Retinal pigment epithelial cell (primary cell): ENCODE results near the gene MBTD1.
"Not testable (repeated sequence)": the region's sequence is repeated elsewhere in the genome, so short reads cannot be mapped to it uniquely, and the experiment has no call there.

ENCODE experiments used
- DNase-seq: peaks from one replicate; pipeline ENCODE4 v3.0.0-alpha.2; 2010; ENCODE audit warnings: low read depth
- H3K4me3 ChIP-seq: 2 replicates; pipeline ENCODE4 v1.5.1; 2011; ENCODE audit warnings: mild to moderate bottlenecking, low read length, control low read depth, moderate library complexity
- TF ChIP-seq, protein P1 (sequence below): conservative IDR thresholded peaks from 2 replicates; pipeline ENCODE4 v1.5.1; 2011; ENCODE audit warnings: low read depth, low read length, control low read depth, inconsistent platforms

The MBTD1 gene

DNA sequence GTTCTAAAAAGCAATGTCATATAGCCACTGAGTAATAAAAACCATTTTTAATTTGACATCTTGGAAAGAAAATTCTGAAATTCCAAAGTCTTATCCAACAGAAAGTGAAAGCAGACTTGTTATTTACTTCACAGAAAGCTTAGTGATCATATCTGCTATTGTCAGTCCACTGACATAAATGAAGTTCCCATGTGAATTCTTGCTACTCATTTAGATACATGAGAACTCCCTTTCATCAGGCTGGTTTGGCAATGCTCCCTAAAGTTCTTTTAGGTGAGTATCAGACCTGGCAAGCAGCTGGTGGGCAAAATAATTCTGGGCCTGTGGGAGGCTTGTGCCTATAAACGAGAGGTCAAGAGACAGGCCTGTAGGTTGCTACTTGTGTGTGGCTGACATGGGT, 70.2 kb downstream of the MBTD1 start:
- no peak overlapping the region for H3K4me3 ChIP-seq
- DNase-seq: no peak
- TF ChIP-seq, protein P1, sequence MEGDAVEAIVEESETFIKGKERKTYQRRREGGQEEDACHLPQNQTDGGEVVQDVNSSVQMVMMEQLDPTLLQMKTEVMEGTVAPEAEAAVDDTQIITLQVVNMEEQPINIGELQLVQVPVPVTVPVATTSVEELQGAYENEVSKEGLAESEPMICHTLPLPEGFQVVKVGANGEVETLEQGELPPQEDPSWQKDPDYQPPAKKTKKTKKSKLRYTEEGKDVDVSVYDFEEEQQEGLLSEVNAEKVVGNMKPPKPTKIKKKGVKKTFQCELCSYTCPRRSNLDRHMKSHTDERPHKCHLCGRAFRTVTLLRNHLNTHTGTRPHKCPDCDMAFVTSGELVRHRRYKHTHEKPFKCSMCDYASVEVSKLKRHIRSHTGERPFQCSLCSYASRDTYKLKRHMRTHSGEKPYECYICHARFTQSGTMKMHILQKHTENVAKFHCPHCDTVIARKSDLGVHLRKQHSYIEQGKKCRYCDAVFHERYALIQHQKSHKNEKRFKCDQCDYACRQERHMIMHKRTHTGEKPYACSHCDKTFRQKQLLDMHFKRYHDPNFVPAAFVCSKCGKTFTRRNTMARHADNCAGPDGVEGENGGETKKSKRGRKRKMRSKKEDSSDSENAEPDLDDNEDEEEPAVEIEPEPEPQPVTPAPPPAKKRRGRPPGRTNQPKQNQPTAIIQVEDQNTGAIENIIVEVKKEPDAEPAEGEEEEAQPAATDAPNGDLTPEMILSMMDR: no peak

GRCh38 chr17:51189162-51189561, 70.7 kb downstream of the MBTD1 start:
- TF ChIP-seq, protein P1: no peak
- no peak overlapping the region for H3K4me3 ChIP-seq

GRCh38 chr17:51188271-51188833, 71.5 kb downstream of the MBTD1 start:
- TF ChIP-seq, protein P1: no peak
- H3K4me3 ChIP-seq: no peak overlapping the region
- no peak for DNase-seq

More at GRCh38 chr17:51189162-51189561, 70.7 kb downstream of the MBTD1 start:
- DNase-seq: no peak

- TF ChIP-seq, protein P1: no peak
- no peak for DNase-seq
- H3K4me3 ChIP-seq: no peak overlapping the region
These were observed 74.0 kb downstream of the MBTD1 start for GRCh38 chr17:51185763-51186332.

DNA sequence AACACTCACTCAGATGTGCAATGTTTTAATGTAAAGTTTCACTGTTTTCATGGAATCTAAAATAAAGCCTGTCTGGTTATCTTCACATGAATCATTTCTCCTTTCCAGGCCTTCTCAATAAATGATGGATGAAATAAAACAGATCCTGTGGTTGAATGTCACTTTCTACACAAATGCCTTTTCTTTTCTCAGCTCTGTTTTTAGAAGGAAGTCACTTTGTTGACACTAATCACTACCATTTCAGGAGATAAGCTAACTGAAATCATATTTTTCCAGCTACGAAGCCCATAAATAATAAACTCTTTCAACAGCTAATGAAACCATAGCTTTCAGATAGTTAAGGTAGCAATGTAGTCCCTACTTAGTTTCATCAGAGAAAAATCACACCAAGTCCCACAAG, 75.7 kb downstream of the MBTD1 start:
- TF ChIP-seq, protein P1: no peak

GRCh38 chr17:51180486-51180885, 79.4 kb downstream of the MBTD1 start:
- H3K4me3 ChIP-seq: no peak overlapping the region
- TF ChIP-seq, protein P1: no peak
- DNase-seq: no peak

More for the DNA sequence above, 75.7 kb downstream of the MBTD1 start:
- H3K4me3 ChIP-seq: no peak overlapping the region
- no peak for DNase-seq

GRCh38 chr17:51172030-51172429, 87.8 kb downstream of the MBTD1 start:
- DNase-seq, H3K4me3 ChIP-seq: not testable (repeated sequence)

GRCh38 chr17:51170736-51171135, 89.1 kb downstream of the MBTD1 start:
- TF ChIP-seq, protein P1: no peak
- no peak for DNase-seq
- no peak overlapping the region for H3K4me3 ChIP-seq
